OCI-LY7 (cell line): Measurements from ENCODE around the gene PRM2. TPM values are rescaled to one million over a fixed set of nuclear protein-coding genes. Genes with fewer than 3 reads are reported as not detected.
"Not testable (repeated sequence)": the region's sequence is repeated elsewhere in the genome, so short reads cannot be mapped to it uniquely, and the experiment has no call there.

Source experiments
- BruUV-seq: library from RNA; stranded (reverse); fragments of 400-500 nt; replicated peaks from 2 replicates; lab custom pipeline; 2021; lab: Mats Ljungman, UMichigan
- CTCF ChIA-PET: fragments of 300-600 bp; sonication (Branson Sonifier 250); formaldehyde crosslinking; loops from one replicate; lab custom pipeline; 2022; ENCODE audit warnings: antibody characterized with exemption; ENCODE audit not compliant: unreplicated experiment; lab: Charles Lee
- POLR2A ChIA-PET: fragments of 300-600 bp; sonication (Branson Sonifier 250); formaldehyde crosslinking; loops from one replicate; lab custom pipeline; 2022; ENCODE audit warnings: antibody characterized with exemption; lab: Charles Lee
- DNase-seq: peaks from one replicate; pipeline ENCODE4 v3.0.0-alpha.2; 2015; ENCODE audit warnings: low spot score
- H2AFZ ChIP-seq: fragments of 200-600 bp; sonication (generic), shearing (Covaris generic); 2 replicates; pipeline ENCODE4 v1.6.1; 2014; ENCODE audit warnings: mild to moderate bottlenecking, antibody characterized with exemption, low read length, moderate library complexity
- H3K27ac ChIP-seq: fragments of 200-600 bp; sonication (generic); 2 replicates; pipeline ENCODE4 v1.5.1; 2014; ENCODE audit warnings: mixed run types, low read depth, mild to moderate bottlenecking, moderate library complexity, low read length, inconsistent platforms; ENCODE audit not compliant: poor library complexity, severe bottlenecking
- H3K36me3 ChIP-seq: fragments of 200-600 bp; sonication (generic); 2 replicates; pipeline ENCODE4 v1.6.1; 2014; ENCODE audit warnings: mild to moderate bottlenecking, antibody characterized with exemption, low read length, moderate library complexity, mixed read lengths; ENCODE audit not compliant: insufficient read depth
- H3K4me1 ChIP-seq: fragments of 200-600 bp; sonication (generic); 2 replicates; pipeline ENCODE4 v1.5.1; 2014; ENCODE audit warnings: mild to moderate bottlenecking, low read length; ENCODE audit not compliant: insufficient read depth, poor library complexity, severe bottlenecking
- H3K4me2 ChIP-seq: fragments of 200-600 bp; sonication (generic); 2 replicates; pipeline ENCODE4 v1.6.1; 2014; ENCODE audit warnings: mild to moderate bottlenecking, low read length
- H3K4me3 ChIP-seq: fragments of 200-600 bp; sonication (generic); 2 replicates; pipeline ENCODE4 v1.5.1; 2014; ENCODE audit warnings: mild to moderate bottlenecking, low read depth, low read length; ENCODE audit not compliant: poor library complexity, severe bottlenecking
- H3K79me2 ChIP-seq: fragments of 200-600 bp; sonication (generic); 2 replicates; pipeline ENCODE4 v1.6.1; 2016; ENCODE audit warnings: low read depth, mild to moderate bottlenecking, low read length, moderate library complexity, mixed read lengths; ENCODE audit not compliant: insufficient read depth
- H3K9me2 ChIP-seq: fragments of 200-600 bp; sonication (generic); 2 replicates; pipeline ENCODE4 v1.6.1; 2016; ENCODE audit warnings: mild to moderate bottlenecking, low read length, mixed read lengths; ENCODE audit not compliant: insufficient read depth
- H3K9me3 ChIP-seq: fragments of 200-600 bp; sonication (generic); 2 replicates; pipeline ENCODE4 v1.6.1; 2014; ENCODE audit warnings: mild to moderate bottlenecking, mixed run types, low read length, mixed read lengths
- H4K20me1 ChIP-seq: fragments of 200-600 bp; sonication (generic); 2 replicates; pipeline ENCODE4 v1.6.1; 2014; ENCODE audit warnings: mild to moderate bottlenecking, antibody characterized with exemption, low read length, moderate library complexity, mixed read lengths; ENCODE audit not compliant: insufficient read depth
- CTCF ChIP-seq: fragments of 200-600 bp; sonication (generic); conservative IDR thresholded peaks from 2 replicates; pipeline ENCODE4 v1.5.1; 2014; ENCODE audit warnings: mild to moderate bottlenecking, antibody characterized with exemption, low read length, moderate library complexity, mixed read lengths
- EZH2phosphoT487 ChIP-seq: fragments of 200-600 bp; sonication (generic); IDR thresholded peaks from 2 replicates; pipeline ENCODE4 v1.6.1; 2018; ENCODE audit warnings: low read depth, borderline replicate concordance, mild to moderate bottlenecking, mixed run types, antibody characterized with exemption, low read length, moderate library complexity, mixed read lengths
- intact Hi-C: fragments of 100-400 bp; cut with micrococcal nuclease; formaldehyde crosslinking; loops from one replicate; pipeline ENCODE4 v1.10.0; 2022; ENCODE audit not compliant: unreplicated experiment
- total RNA-seq, 2 experiments: library from RNA; depleted of rRNA in 1 of 2; stranded (reverse); fragments of >200 nt in 1 of 2; shearing (Covaris generic) in 1 of 2; gene quantifications; 2 replicates each; pipeline ENCODE4 v1.2.3, GENCODE V29; 2014 to 2022

PRM2 gene
- total RNA-seq, 2 experiments from 2014 or later: not detected

GRCh38 chr16:11299865-11300559, 23.7 kb upstream of the PRM2 start:
- Histone ChIP-seq H3K4me2 (peak overlapping the region; percentile 82), H3K9me2 (no peaks in the 10 kb centered on the region), H3K4me3 (no peak overlapping the region), H3K4me1 (peaks cover 84% of the 10 kb centered on the region), H3K36me3 (no peaks in the 10 kb centered on the region), H3K79me2 (no peaks in the 10 kb centered on the region), H3K27ac (peak overlapping the region; percentile 96), H4K20me1 (no peaks in the 10 kb centered on the region), H3K9me3 (no peaks in the 10 kb centered on the region), H2AFZ (peak overlapping the region; percentile 64; the same call in 1 of the 2 replicates)
- peak; percentile 35 for DNase-seq
- ChIA-PET POLR2A (interaction anchor here (0.9 to 4.3 kb wide), 4 partner anchors 10 to 70 kb away, joined by 3 to 79 read pairs (median 16); partner anchors contain the start of gene SOCS1), CTCF (interaction anchor here (0.6 to 1.0 kb wide), 2 partner anchors 8 to 379 kb away, joined by 3 read pairs; no protein-coding TSS in a partner anchor)
- BruUV-seq: no TSS peak
- TF ChIP-seq EZH2phosphoT487 (no peak), CTCF (no peak)
- intact Hi-C loops: no loop called here

- Histone ChIP-seq H3K27ac (peak overlapping the region; percentile 96), H3K4me1 (peaks cover 91% of the 10 kb centered on the region), H2AFZ (peak overlapping the region; percentile 81; the same call in 1 of the 2 replicates), H3K4me2 (peak overlapping the region; percentile 82)
- intact Hi-C loops, H4K20me1 ChIP-seq, BruUV-seq, H3K4me3 ChIP-seq, H3K9me3 ChIP-seq, H3K9me2 ChIP-seq, H3K36me3 ChIP-seq, H3K79me2 ChIP-seq: not testable (repeated sequence)
- DNase-seq: peak; percentile 70
- ChIA-PET CTCF (interaction anchor here (0.6 to 2.8 kb wide), 4 partner anchors 10 to 380 kb away, joined by 3 to 20 read pairs (median 11); partner anchors contain the start of gene SOCS1), POLR2A (interaction anchor here (0.9 to 4.3 kb wide), 10 partner anchors 11 to 71 kb away, joined by 3 to 79 read pairs (median 8); partner anchors contain the start of gene SOCS1)
Observed at GRCh38 chr16:11298950-11299547, 22.8 kb upstream of the PRM2 start.

- POLR2A ChIA-PET: interaction anchor here (0.6 to 4.3 kb wide), 14 partner anchors 12 to 442 kb away, joined by 3 to 79 read pairs (median 8); partner anchors contain the start of gene SOCS1
- H3K79me2 ChIP-seq: no peaks in the 10 kb centered on the region
- no peaks in the 10 kb centered on the region for H3K9me2 ChIP-seq
- H3K4me1 ChIP-seq: peaks cover 95% of the 10 kb centered on the region
- no peaks in the 10 kb centered on the region for H4K20me1 ChIP-seq
- intact Hi-C loops: no loop called here
- peak overlapping the region; percentile 49 for H3K4me3 ChIP-seq
- H3K36me3 ChIP-seq: no peaks in the 10 kb centered on the region
- TF ChIP-seq CTCF (no peak), EZH2phosphoT487 (no peak)
- H3K27ac ChIP-seq: peak overlapping the region; percentile 96
- H3K4me2 ChIP-seq: peak overlapping the region; percentile 82
- CTCF ChIA-PET: interaction anchor here (0.8 to 2.8 kb wide), 5 partner anchors 10 to 73 kb away, joined by 3 to 20 read pairs (median 3); partner anchors contain the start of gene SOCS1
- no peak for DNase-seq
- no peaks in the 10 kb centered on the region for H3K9me3 ChIP-seq
- no TSS peak for BruUV-seq
- peak overlapping the region; percentile 81; the same call in 1 of the 2 replicates for H2AFZ ChIP-seq
Observed at GRCh38 chr16:11298143-11298900, 22.0 kb upstream of the PRM2 start.
